DMS153 treated with DMSO at 0.1 percent for 48 hours (cell line): Measurements from ENCODE around the gene HOXD1.

ENCODE experiments used
- DNase-seq: peaks from one replicate; lab custom pipeline; 2025; ENCODE audit not compliant: unreplicated experiment; lab: John Stamatoyannopoulos, UW

HOXD1 gene

DNA sequence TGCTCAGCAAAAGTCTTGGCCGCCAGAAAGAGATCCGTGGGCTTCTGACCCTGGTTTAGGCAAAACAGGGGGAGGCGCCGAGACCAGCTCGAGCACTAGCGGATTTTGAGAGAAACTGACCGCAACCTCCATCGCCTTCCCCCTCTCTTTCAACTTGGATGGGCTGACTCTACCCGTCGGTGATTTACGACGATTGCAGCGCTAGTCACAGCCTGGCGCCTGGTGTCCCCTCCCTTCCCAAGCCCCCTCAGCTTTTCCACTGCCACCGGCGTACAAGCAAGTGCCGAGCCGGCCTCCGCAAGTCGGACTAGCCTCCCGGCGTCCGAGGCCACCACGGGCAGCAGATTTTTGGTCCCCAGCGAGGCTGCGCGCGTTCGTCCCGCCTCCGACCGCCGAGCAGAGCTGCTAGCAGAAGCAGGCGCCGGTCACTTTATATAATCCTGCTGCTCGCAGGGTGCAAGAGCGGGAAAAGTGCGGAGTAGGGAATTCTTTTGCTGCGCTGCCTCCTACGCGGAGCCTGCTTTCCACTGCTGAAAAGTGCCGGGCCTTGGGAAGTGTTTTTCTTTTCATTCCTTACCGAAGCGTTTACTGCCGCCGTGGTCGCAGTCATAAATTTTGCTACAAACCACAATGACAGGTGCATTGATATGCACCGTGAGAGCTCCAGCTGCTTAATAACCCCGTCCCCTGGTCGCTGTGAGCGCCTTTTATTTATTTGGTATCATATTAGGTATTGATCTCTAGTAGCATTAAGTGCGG is 23.7 kb upstream of the HOXD1 start:
- no peak for DNase-seq

DNA sequence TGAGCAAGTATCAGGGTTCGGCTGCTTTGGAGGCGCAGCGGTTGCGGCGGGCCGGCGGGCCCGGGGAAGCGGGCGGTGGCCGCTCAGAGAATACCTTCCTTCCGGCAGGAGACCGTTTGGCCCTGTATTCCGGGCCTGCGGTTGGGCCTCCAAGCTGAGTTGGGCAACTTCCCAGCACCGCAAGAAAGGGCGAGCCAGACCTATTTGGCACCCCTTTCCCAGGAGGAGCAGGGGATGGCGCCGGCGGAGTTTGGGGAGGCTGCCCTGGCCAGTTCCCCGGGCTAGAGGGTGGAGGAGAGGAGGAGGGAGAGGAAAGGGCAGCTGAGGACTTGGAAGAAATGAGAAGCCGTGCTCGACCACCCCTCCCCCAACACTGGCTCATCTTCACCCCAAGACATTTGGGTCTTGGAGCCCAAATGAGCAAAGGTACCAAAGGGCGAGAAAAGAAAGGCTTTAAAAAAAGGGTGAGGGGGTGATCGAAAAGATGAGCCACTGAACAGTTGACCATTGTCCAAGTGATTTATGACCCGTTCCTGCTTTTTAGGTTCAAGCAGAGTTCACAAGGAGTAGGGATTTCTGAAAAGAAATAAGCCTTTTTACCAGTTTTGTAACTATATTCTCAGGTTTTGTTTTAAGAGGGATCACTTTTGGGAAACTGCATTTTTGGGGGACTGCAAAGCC is 23.0 kb upstream of the HOXD1 start:
- DNase-seq: no peak

DNA sequence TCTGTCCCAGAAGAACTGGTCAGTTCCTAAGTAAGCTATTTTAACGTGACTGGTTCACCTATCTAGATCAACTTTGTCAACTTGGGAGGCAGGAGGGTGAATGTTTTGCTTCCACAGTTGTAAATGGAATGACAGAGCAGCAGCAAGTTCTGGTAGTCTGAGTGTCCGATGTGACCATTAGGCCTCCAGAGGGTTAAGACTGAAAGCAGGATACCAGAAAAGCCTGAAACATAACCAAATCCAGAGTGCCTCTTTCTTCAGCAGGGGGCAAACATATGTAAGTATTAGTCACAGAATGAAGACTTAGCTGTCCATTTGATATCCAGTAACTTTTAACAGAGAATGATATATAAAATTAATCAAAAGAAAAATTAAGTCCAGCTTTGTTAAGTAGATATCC is 22.2 kb upstream of the HOXD1 start:
- DNase-seq: no peak

GRCh38 chr2:176167398-176167797 is 21.1 kb upstream of the HOXD1 start:
- DNase-seq: no peak

DNA sequence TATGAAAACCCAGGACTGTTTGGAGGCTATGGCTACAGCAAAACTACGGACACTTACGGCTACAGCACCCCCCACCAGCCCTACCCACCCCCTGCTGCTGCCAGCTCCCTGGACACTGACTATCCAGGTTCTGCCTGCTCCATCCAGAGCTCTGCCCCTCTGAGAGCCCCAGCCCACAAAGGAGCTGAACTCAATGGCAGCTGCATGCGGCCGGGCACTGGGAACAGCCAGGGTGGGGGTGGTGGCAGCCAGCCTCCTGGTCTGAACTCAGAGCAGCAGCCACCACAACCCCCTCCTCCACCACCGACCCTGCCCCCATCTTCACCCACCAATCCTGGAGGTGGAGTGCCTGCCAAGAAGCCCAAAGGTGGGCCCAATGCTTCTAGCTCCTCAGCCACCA is 19.3 kb upstream of the HOXD1 start:
- DNase-seq: no peak

- DNase-seq: no peak
These were observed 18.8 kb upstream of the HOXD1 start for GRCh38 chr2:176169711-176170110.

- DNase-seq: no peak
These were observed 17.7 kb upstream of the HOXD1 start for GRCh38 chr2:176170602-176171305.

DNA sequence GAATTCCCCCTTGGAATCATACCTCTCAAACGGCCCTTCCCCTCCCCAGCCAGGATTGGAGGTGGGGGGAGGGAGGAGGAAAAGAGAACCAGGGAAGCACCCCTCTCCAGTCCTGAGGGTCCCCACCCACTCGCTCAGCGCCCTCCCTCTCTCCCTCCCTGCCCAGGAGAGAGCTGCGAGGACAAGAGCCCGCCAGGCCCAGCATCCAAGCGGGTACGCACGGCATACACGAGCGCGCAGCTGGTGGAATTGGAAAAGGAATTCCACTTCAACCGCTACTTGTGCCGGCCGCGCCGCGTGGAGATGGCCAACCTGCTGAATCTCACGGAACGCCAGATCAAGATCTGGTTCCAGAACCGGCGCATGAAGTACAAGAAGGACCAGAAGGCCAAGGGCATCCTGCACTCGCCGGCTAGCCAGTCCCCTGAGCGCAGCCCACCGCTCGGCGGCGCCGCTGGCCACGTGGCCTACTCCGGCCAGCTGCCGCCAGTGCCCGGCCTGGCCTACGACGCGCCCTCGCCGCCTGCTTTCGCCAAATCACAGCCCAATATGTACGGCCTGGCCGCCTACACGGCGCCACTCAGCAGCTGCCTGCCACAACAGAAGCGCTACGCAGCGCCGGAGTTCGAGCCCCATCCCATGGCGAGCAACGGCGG is 17.0 kb upstream of the HOXD1 start:
- DNase-seq: no peak

GRCh38 chr2:176172007-176172894 is 16.2 kb upstream of the HOXD1 start:
- DNase-seq: no peak

GRCh38 chr2:176172895-176173566 is 15.4 kb upstream of the HOXD1 start:
- no peak for DNase-seq

DNA sequence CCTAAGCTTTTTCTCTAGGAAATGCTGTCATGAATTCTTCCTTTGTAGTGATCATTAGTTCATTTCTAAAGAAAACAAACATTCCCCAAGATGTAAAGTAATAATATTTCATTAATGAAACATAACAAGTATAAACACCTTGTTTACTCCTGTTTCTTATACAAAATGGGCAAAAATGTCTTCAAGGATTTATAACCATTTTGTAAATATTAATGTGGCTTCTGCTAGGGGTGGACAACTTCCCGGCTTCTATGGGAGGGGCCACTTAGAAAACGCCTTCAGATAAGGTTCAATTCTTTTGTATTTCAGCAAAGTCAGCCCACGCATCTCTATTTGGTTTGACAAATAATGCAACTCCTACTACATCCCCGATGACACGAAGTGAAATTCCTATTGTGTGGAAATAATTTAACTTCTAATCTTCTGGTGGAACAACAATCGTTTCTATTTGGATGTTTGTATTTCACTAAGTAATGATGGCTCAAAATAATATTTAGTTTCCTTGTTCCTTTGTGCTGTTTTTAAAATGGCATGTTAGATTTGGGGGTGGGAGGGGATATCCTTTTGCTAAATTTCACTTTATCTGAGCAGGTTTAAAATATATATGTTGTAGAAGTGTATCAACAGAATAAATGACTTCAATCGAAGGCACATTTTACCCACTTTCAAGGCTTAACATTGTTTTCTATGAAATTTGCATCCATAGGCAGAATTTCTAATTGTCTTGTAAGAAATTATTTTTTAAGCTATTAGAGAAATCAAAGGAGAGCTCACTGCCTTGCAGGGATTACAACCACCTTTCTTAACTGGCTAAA is 14.7 kb upstream of the HOXD1 start:
- no peak for DNase-seq

- DNase-seq: no peak
These were observed 14.1 kb upstream of the HOXD1 start for GRCh38 chr2:176174382-176174823.

- no peak for DNase-seq
These were observed 13.4 kb upstream of the HOXD1 start for GRCh38 chr2:176174824-176175708.

GRCh38 chr2:176175709-176176607 is 12.5 kb upstream of the HOXD1 start:
- DNase-seq: no peak

GRCh38 chr2:176177580-176178037 is 10.9 kb upstream of the HOXD1 start:
- no peak for DNase-seq

DNA sequence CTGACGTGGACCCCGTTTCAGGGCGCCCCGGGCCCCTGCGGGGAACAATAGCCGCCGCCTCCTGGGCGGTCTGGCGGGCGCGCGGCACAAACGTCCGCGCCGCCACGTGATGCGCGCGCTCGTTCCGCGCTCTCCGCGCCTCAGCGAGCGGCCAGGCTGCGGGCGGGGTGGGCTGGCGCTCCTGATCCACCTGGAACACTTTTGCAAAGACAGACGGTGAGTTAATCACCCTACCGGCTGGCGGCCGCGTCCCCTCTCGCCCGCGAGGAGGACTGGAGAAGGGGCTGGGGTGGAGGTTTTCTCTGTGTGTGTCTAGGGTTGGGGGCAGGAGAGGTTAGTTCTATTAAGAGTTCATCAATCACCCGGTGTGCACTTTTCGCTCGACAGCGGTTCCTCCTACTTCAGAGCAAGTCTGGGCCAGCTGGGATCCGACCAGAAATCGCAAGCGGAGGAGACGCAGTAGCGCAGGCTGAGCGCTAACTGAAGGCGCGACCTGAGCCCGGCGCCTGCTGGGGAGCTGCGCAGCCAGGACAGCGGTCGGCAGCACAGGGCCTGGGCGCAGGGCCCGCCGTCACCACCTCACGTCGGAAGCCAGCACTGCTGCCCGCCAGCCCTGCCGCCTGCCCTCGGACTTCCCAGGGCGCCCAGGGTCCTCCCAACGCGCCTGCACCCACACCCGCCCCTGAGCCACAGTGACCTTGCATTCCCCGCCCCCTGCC is 10.3 kb upstream of the HOXD1 start:
- no peak for DNase-seq
